GM18526 (cell line): Measurements from ENCODE around the gene ELP1.

Experiments used
- POLR2A ChIP-seq: IDR thresholded peaks from 3 replicates; pipeline ENCODE4 v1.6.1; 2011; ENCODE audit not compliant: insufficient read length; ENCODE audit errors: extremely low read depth

The ELP1 gene

GRCh38 chr9:108951578-108951977, 17.7 kb upstream of the ELP1 start:
- TF ChIP-seq POLR2A, result no peak

- no peak for TF ChIP-seq POLR2A
These were observed 16.2 kb upstream of the ELP1 start for GRCh38 chr9:108950168-108950567.

- no peak for TF ChIP-seq POLR2A
These were observed 6.1 kb upstream of the ELP1 start for GRCh38 chr9:108939975-108940374.

- TF ChIP-seq POLR2A, result no peak
These were observed 3.8 kb upstream of the ELP1 start for GRCh38 chr9:108937561-108938305.

- TF ChIP-seq POLR2A, result no peak
These were observed 484 bp upstream of the ELP1 start, which contains the start of gene ABITRAM for GRCh38 chr9:108934323-108934893. ABITRAM (plus strand) TSS chr9:108934400; CDS start chr9:108934487, 87 bp downstream.

GRCh38 chr9:108933231-108933717, 650 bp downstream of the ELP1 start:
- TF ChIP-seq POLR2A, result no peak

GRCh38 chr9:108928386-108928785, 5.5 kb downstream of the ELP1 start:
- TF ChIP-seq POLR2A, result no peak

- no peak for TF ChIP-seq POLR2A
These were observed 9.5 kb downstream of the ELP1 start for GRCh38 chr9:108924466-108924865.

GRCh38 chr9:108921200-108921599, 12.7 kb downstream of the ELP1 start:
- TF ChIP-seq POLR2A, result no peak

GRCh38 chr9:108919517-108919916, 14.4 kb downstream of the ELP1 start:
- no peak for TF ChIP-seq POLR2A

GRCh38 chr9:108913391-108913790, 20.5 kb downstream of the ELP1 start:
- no peak for TF ChIP-seq POLR2A

GRCh38 chr9:108911820-108912219, 22.1 kb downstream of the ELP1 start:
- no peak for TF ChIP-seq POLR2A

- no peak for TF ChIP-seq POLR2A
These were observed 23.0 kb downstream of the ELP1 start for GRCh38 chr9:108910914-108911313.

GRCh38 chr9:108910402-108910801, 23.5 kb downstream of the ELP1 start:
- TF ChIP-seq POLR2A, result no peak

GRCh38 chr9:108905494-108905893, 28.4 kb downstream of the ELP1 start:
- no peak for TF ChIP-seq POLR2A

- no peak for TF ChIP-seq POLR2A
These were observed 29.8 kb downstream of the ELP1 start for GRCh38 chr9:108904161-108904560.

GRCh38 chr9:108903420-108904103, 30.4 kb downstream of the ELP1 start:
- TF ChIP-seq POLR2A, result no peak

GRCh38 chr9:108900176-108900575, 33.7 kb downstream of the ELP1 start:
- TF ChIP-seq POLR2A, result no peak
